ENCODE measurements around the gene ITGAL. TPM values are rescaled to one million over a fixed set of nuclear protein-coding genes. Genes with fewer than 3 reads are reported as not detected.

Gene ITGAL
- total RNA-seq, 4 donors from 2014 or later: 1.8 to 33.7 (median 6.7) TPM

DNA sequence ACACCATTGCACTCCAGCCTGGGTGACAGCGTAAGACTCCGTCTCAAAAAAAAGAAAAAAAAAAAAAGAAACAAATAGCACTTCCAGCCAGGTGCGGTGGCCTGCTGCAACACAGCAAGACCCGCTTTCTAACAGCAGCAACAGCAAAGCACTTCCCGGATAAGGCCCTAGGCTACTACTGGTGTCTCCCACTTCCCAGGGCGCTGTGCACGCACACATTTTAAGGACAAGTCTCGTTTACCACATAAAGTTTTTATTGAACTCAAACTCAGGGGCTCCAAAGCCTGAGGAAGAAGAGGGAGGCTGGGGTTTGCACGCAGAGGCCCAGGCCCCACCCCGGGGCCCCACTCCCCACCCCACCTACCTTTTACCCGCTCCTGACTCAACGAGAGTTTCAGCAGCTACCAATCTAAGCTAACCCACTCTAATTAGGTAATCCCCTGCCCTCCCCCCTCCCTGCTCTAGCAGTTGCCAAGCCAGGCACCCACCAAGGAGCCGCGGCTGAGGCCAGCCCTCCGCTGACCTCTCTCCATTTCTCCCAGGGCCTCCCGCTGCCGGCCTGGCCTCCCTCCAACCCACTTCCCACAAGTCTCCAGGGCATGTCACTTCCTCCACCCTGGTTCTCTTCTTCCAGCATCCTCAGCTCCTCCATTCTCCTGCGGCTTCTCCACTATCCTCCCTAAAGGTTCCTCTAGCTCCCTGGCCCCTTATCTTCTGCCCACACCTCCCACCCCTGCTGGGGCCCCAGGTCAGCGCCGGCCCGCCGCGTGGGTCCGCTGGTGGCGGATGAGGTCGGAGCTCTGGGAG is 51.4 kb downstream of the ITGAL start:
- no peak for DNase-seq
- Histone ChIP-seq H3K4me3 (no peak overlapping the region), H3K9me3 (no peaks in the 10 kb centered on the region), H3K27me3 (no peaks in the 10 kb centered on the region), H3K4me1 (peaks cover 14 to 39% (median 20%) of the 10 kb centered on the region in 4 donors), H3K36me3 (no peaks in the 10 kb centered on the region), H3K27ac (no peak overlapping the region)
- TF ChIP-seq EP300 (IDR thresholded peaks at IDR 0.05; ENCODE audit: low read depth) (no peak), POLR2A (IDR thresholded peaks at IDR 0.05) (no peak), POLR2AphosphoS5 (IDR thresholded peaks at IDR 0.05) (no peak), CTCF (IDR thresholded peaks at IDR 0.05) (no peak)
- intact Hi-C loops (cut with DNase I; ENCODE audit: low total_unique reads) (loop anchor here (10.0 kb wide), 1 partner anchor 79 kb away; the partner anchor contains the start of gene SEPHS2), in situ Hi-C loops (cut with MboI; ENCODE audit: low pct_ligation_motif_present in 1 of 4, low pct_unique_long_range_greater_than_20kb in 1 of 4, low sequenced_read_pairs in 3 of 4) (loop anchor here in 2 of 4 donors (10.0 kb wide), 2 partner anchors 79 to 89 kb away; partner anchors contain the start of genes DCTPP1 (in 1 of the 2) and SEPHS2 (in 1 of the 2))
- WGBS, 2 donors (ENCODE audit: low coverage in 1 of 2): 80% methylated on average over 10 to 26 of the region's 26 CpGs

- no peaks in the 10 kb centered on the region for H3K9me3 ChIP-seq
- 93% methylated on average over 48 of the region's 60 CpGs; no CpG with 5 or more reads in 1 of the 2 donors for WGBS, 2 donors (ENCODE audit: low coverage in 1 of 2)
- no peak for DNase-seq
- no peak overlapping the region for H3K4me3 ChIP-seq
- H3K27ac ChIP-seq: peak overlapping the region in 2 of 4 donors; percentile 97 to 99
- H3K36me3 ChIP-seq: no peaks in the 10 kb centered on the region
- H3K27me3 ChIP-seq: no peaks in the 10 kb centered on the region
- intact Hi-C loops (cut with DNase I; ENCODE audit: low total_unique reads) (loop anchor here (10.0 kb wide), 1 partner anchor 80 kb away; the partner anchor contains the start of gene SEPHS2), in situ Hi-C loops (cut with MboI; ENCODE audit: low pct_ligation_motif_present in 1 of 4, low pct_unique_long_range_greater_than_20kb in 1 of 4, low sequenced_read_pairs in 3 of 4) (loop anchor here in 2 of 4 donors (10.0 kb wide), 2 partner anchors 80 to 90 kb away; partner anchors contain the start of genes DCTPP1 (in 1 of the 2) and SEPHS2 (in 1 of the 2))
- no peak for TF ChIP-seq POLR2AphosphoS5 (IDR thresholded peaks at IDR 0.05)
- TF ChIP-seq CTCF (IDR thresholded peaks at IDR 0.05): no peak
- no peak for TF ChIP-seq EP300 (IDR thresholded peaks at IDR 0.05; ENCODE audit: low read depth)
- TF ChIP-seq POLR2A (IDR thresholded peaks at IDR 0.05): no peak
- peaks cover 14 to 39% (median 20%) of the 10 kb centered on the region in 4 donors for H3K4me1 ChIP-seq
These were observed 52.3 kb downstream of the ITGAL start for GRCh38 chr16:30524575-30525568.

GRCh38 chr16:30525844-30526136 is 53.2 kb downstream of the ITGAL start:
- H3K4me1 ChIP-seq: peaks cover 14 to 42% (median 22%) of the 10 kb centered on the region in 4 donors
- no peak for DNase-seq
- WGBS, 2 donors (ENCODE audit: low coverage in 1 of 2): 42% methylated on average over 4 of the region's 4 CpGs; no CpG with 5 or more reads in 1 of the 2 donors
- in situ Hi-C loops (cut with MboI; ENCODE audit: low pct_ligation_motif_present in 1 of 4, low pct_unique_long_range_greater_than_20kb in 1 of 4, low sequenced_read_pairs in 3 of 4): loop anchor here in 2 of 4 donors (10.0 kb wide), 2 partner anchors 81 to 91 kb away; partner anchors contain the start of genes DCTPP1 (in 1 of the 2) and SEPHS2 (in 1 of the 2)
- H3K36me3 ChIP-seq: no peaks in the 10 kb centered on the region
- no peaks in the 10 kb centered on the region for H3K27me3 ChIP-seq
- H3K27ac ChIP-seq: peak overlapping the region; percentile 97 to 99 (median 99)
- H3K4me3 ChIP-seq: peak overlapping the region; percentile 75 to 93 (median 84)
- TF ChIP-seq POLR2A (IDR thresholded peaks at IDR 0.05): no peak
- no peak for TF ChIP-seq CTCF (IDR thresholded peaks at IDR 0.05)
- TF ChIP-seq EP300 (IDR thresholded peaks at IDR 0.05; ENCODE audit: low read depth): no peak
- TF ChIP-seq POLR2AphosphoS5 (IDR thresholded peaks at IDR 0.05): no peak
- H3K9me3 ChIP-seq: no peaks in the 10 kb centered on the region
- intact Hi-C loops (cut with DNase I; ENCODE audit: low total_unique reads): loop anchor here (10.0 kb wide), 1 partner anchor 81 kb away; the partner anchor contains the start of gene SEPHS2

Data from transverse colon (tissue), 4 donors.